Measurements from ENCODE around the gene SLCO2B1.
"Not testable (repeated sequence)": the region's sequence is repeated elsewhere in the genome, so short reads cannot be mapped to it uniquely, and the experiment has no call there.

The SLCO2B1 gene, protein sequence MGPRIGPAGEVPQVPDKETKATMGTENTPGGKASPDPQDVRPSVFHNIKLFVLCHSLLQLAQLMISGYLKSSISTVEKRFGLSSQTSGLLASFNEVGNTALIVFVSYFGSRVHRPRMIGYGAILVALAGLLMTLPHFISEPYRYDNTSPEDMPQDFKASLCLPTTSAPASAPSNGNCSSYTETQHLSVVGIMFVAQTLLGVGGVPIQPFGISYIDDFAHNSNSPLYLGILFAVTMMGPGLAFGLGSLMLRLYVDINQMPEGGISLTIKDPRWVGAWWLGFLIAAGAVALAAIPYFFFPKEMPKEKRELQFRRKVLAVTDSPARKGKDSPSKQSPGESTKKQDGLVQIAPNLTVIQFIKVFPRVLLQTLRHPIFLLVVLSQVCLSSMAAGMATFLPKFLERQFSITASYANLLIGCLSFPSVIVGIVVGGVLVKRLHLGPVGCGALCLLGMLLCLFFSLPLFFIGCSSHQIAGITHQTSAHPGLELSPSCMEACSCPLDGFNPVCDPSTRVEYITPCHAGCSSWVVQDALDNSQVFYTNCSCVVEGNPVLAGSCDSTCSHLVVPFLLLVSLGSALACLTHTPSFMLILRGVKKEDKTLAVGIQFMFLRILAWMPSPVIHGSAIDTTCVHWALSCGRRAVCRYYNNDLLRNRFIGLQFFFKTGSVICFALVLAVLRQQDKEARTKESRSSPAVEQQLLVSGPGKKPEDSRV

DNA sequence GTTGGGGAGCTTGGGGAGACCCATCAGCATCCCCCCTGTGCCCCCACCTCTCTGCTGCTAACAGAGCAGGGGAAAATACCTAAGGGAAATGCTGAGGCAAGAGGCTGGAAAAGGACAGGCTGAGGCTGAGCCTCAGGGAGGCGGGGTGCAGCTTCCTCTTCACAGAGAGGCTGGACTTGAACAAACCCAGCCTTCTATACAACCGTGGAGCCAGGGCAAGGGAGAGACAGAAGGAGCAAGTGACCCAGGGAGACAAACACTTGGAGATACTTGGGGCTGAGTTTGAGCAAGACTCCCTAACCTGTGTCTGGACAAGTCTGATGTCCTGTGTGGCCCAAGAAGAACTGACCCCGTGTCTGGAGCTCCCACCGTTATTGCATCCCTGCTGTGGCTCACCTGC, at the start of gene SLCO2B1:
SLCO2B1 (plus strand) TSS at position 229 of the 400 bp plus-strand sequence. CDS start 275 bp downstream, outside the sequence.
- no peak for DNase-seq

DNA sequence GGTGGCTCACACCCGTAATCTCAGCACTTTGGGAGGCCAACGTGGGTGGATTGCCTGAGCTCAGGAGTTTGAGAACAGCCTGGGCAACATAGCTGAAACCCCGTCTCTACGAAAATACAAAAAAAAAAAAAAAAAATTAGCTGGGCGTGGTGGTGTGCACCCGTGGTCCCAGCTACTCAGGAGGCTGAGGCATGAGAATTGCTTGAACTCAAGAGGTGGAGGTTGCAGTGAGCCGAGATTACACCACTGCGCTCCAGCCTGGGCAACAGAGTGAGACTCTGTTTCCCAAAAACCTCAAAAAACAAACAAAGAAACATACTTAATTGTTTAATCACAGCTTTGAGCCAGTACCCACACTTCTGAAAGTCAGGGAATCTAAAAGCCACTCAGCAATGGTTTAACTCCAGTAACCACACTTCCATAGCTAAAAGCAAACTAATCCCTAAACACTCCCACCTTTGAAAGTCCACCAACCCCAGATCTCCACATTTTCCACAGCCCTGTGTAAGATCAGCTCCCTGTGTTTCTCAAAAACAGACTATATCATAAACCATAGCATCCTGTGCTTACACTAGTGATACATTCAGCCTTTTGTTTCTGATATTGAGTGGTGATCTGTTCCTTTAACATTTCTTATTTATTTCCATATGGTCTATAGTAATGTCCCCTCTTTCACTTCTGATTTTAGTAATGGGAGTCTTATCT, 49.3 kb upstream of the SLCO2B1 start:
- no peak for DNase-seq

DNA sequence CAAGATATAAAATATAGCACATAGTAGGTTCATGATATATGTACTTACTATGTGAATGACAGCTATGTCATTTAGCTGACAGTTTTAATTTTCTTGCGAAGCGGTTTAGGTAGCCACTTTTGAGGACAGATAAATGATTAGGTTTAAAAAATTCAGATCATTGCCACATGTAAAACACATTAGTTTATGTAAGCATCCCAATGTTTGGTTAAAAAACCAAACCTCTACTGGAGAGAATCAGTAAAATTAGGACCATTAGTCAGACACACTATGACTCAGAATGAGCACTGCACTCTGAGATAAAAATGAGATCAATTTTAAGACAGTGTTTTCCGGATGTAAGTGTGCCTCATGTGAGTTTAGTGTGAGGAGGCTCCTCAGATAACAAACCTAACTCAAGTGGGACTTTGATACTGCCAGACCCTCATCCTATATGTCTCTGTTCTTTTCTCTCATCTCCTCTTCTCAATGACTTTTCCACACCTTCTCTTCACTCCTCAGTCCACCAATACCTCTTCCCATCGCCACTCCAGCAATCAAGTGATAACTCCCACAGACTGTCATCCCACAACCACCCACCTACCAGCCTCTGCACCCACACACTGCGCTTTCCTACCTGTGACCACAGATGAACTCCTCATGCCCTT, 47.4 kb upstream of the SLCO2B1 start:
- DNase-seq: no peak

DNA sequence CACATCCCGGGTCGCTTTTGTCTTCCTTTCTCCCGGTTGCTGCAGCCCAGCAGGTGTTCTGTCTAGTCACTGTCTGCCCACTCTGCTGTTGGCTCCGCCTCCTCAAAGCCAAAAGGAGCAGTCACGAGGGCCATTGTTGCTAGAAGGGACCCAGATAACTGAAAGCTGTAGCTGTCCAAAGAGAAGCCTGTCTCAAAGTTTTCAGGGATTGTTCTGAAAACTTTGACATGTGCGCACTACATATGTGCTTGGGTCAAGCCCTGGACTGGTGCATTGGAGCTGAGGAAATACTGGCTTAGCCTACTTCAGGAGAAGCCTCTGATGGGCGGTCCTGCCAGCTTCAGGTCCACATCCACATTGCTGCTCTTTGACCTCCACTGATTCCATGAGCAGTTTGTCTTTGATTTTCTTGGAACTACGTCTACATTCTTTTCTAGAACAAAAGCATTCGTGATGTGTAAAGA, 45.4 kb upstream of the SLCO2B1 start:
- no peak for DNase-seq

DNA sequence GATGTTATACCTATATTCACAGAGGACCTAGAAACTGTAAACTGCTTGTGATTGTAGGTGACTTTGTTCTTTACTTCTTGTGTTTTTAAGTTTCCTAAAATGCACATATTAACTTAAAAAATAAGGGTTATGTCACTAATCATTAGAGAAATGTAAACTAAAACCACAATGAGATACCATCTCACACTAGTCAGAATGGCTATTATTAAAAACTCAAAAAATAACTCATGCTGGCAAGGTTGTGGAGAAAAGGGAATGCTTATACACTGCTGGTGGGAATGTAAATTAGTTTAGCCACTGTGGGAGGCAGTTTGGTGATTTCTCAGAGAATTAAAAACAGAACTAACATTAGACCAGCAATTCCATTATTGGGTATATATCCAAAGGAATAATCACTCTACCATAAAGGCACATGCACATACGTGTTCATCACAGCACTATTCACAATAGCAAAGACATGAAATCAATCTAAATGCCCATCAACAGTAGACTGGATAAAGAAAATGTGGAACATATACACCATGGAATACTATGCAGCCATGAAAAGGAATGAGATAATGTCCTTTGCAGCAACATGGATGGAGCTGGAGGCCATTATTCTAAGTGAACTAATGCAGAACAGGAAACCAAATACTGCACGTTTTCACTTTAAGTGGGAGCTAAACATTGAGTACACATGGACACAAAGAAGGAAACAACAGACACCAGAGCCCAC, 44.8 kb upstream of the SLCO2B1 start:
- not testable (repeated sequence) for DNase-seq

DNA sequence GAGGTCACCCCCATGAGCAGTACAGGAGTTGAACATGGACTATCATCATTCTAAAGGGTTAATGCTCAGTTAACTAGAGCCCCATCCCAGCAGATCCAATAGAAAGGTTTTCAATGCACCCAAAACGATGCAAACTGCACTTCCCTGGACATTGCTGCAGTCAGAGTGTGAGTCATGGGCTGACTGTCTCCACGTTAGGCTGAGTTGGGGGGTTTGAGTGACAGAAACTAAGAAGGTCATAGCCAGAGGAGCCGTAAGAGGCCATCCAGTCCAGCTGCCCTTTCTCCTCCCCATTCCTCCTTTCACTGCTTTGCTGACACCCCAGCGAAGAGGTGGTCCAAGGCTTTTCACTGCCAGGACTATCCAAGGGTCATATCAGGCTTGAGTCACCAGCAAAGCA, 43.7 kb upstream of the SLCO2B1 start:
- no peak for DNase-seq

DNA sequence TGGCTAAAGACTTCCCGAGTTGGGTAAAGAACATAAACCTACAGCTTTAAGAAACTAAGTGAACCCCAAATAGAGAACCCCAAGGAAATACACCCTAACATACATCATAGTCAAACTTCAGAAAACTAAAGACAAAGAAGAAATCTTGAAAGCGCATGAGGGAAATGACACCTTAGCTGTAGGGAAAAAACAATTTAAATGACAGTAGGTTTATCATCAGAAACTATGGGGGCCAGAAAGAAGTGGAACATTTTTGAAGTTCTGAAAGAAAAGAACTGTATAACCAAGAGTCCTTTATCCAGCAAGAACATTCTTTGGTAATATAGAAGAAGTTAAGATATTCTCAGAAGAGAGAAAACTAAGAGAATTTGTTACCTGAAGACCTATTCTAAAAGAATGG, 38.7 kb upstream of the SLCO2B1 start:
- DNase-seq: no peak

DNA sequence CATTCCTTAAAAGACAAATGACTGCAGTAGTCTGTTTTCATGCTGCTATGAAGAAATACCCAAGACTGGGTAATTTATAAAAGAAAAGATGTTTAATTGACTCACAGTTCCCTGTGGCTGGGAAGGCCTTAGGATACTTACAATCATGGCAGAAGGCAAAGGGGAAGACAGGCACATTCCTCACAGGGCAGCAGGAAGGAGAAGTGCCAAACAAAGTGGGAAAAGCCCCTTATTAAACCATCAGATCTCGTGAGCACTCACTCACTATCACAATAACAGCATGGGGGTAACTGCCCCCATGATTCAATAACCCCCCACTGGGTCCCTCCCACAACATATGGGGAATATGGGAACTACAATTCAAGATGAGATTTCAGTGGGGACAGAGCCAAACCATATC, 37.9 kb upstream of the SLCO2B1 start:
- no peak for DNase-seq

DNA sequence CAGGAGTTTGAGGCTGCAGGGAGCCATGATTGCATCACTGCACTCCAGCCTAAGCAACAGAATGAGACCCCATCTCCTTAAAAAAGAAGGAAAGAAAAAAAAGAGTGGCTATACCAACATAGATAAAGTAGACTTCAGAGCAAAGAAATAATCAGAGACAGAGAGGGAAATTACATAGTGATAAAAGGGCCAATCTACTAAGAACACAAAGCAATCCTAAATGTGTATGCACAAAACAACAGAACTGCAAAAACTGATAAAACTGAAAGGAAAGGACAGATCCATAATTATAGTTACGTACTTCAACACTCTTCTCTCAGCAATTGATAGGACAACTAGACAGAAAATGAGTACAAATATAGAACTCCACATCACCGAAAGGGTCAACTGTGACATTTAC, 36.4 kb upstream of the SLCO2B1 start:
- DNase-seq: no peak

DNA sequence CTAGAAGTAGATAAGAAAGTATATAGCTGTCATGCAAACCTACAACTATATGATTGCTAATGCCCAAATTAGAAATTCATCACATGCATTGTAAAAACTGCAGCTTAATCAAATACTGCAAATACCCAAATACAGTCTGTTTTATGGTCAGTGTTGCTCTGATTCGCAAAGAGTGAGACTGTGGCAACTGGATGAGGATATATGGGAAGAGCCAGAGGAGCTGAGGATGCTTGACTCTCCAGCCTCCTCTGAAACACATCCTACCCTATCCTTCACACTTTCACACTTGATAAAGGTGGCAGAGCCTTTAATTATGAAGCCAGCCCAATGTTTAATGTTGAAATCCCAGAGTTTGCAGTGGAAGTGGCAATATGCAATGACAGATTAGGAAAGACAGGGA, 32.3 kb upstream of the SLCO2B1 start:
- DNase-seq: no peak

DNA sequence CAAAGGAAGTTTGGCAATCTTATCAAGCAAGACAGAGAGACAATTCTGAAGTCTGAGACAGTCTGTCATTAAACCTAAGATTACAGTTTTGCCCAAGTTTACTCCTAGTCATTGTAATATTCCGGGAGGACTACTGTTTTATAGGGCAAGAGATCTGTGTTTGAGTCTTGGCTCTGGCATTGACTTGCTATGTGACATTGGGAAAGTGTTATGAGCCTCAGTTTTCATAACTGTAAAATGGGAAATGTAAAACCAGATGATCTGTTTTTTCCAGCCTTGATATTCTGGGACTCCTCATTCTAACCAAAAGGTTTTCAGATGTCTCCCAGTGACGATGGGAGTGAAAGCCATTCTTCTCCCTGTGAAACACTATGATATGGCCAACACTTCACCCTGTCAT, 24.3 kb upstream of the SLCO2B1 start:
- DNase-seq: no peak

DNA sequence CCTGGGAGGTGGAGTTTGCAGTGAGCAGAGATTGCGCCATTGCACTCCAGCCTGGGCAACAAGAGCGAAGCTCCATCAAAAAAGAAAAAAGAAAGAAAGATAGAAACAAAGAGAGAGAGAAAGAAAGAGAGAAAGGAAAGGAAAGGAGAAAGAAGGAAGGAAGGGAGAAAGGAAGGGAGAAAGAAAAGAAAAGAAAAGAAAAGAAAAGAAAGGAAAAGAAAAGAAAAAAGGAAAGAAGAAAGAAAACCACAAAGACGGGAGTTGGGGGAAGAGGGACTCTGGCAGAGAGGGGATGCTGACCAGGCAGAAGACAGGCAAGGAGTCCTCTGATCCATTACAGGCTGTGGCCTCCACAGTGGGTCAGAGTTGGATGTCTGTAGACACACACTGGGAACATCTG, 18.8 kb upstream of the SLCO2B1 start:
- no peak for DNase-seq

DNA sequence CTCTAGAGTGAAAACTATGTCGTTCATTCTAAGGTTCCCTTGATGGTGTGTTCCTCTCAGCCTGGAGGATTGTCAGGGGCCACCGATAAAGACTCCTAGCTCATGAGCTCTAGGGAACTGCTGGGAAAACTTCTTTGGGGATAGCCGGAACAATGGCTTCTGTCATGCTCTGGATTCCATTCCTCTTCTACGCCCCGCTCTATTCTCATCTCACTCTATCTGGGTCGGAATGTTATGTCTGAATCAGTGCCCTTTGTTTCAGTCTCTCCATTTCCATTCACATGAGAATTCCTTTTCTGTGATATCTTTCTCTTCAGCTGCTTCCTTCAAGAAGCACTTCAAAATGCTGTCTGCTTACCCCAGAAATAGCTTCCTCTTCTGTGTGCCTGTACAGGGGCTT, 16.9 kb upstream of the SLCO2B1 start:
- DNase-seq: no peak

DNA sequence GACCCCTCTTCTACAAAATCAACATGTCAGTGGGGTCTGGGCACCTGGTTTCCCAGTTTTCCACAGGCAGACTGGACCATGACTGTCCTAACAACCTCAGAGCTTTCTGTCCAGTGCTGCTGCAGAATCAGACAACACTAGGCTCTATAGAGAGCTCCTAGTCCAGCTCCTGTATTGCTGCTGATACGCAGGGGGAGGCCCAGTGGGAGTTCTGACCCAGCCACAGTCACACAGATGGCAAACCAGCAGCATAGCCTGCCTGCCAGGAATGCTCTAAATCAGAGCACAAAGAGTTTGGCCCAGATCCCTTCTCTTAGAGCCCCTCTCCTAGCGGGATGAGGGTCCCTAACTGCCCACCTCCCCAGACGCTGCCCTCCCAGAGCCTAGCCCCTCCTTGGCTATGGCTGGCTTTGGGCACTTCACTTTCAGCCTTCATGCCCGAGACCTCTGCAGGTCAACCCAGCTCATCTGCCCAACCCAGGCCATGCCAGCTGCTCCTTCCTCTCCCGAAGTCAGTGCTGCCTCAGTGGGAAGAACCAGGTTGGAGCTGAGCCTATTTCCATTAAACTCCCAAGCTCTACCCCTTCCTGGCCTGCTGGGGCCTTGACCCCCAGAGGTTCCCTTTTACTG, 15.8 kb upstream of the SLCO2B1 start:
- no peak for DNase-seq

DNA sequence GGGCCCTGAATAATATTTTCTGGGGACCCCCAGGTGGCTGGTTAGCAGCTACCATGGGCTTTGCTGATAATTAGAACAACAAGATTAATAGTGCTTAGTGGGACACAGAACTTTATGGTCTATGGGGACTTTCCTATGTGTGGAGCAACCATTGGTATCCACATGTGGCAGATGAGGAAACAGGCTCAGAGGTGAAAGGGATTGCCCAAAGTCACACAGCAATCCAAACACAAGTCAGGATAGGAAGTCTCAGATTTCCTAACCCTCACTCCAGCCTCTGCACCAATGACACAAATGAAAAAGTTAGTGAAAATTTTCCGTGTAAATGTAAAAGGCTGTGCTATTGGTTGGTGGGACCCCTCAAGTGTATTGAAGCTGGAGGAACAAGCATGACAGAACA, 15.3 kb upstream of the SLCO2B1 start:
- no peak for DNase-seq

DNA sequence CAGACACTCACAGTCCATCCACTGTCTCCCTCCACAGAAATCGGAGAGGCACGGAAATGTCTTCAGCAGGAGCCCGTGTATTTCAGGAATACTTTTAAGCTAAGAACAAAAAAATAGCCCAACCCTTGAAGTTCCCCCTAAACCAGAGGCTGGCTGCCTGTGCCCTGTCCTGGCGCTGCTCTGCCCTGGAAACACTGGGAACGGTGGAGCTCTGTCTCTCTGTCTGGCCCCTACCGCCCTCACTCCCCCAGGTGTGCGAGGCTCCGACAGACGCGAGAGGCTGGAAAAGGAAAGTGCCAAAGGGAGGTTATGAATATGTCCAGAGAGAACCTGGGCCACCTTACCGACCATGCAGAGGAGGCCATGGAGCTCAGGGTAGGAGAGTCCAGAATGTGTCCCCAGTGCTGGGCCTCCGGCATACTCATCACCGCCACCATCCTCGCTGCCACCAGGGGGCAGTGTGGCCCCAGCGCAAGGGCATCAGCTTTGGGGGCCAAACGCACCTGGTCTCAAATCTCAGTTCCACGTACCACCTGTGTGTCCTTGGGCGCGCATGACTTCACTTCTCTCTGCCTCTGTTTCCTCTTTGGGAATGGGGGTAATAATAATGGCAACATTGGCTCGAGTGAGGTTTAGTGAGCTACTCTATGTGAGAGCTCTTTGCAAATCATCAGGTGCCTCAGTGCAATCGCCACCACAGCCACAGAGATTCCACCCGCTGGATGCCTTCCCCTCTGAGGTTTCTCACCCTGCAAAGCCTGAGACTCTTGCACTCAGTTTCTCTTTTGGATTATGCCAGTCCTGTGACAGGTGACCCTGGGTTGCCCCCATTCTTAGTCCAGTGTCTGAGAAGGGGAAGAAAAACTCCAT, 10.4 kb upstream of the SLCO2B1 start:
- peak; percentile 67 to 78 for DNase-seq

DNA sequence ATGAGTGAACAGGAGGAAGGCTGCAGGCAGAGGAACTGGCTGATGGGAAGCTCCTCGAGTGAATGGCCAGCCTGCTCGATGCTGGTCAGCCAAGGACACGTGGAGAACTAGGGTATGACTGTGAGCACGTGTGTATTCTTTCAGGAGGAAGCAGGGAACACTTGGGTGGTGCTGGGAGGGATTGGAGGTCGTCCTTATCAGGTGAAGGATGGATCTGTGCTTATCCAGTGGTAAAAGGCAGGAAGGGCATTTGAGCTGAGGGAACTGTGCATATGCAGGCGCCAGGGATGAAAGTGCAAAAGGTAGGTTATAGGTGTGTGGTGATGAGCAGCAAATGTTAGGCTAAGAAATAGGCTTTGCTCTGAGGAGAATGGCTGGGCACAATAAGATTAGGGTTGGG, 9.7 kb upstream of the SLCO2B1 start:
- DNase-seq: no peak

DNA sequence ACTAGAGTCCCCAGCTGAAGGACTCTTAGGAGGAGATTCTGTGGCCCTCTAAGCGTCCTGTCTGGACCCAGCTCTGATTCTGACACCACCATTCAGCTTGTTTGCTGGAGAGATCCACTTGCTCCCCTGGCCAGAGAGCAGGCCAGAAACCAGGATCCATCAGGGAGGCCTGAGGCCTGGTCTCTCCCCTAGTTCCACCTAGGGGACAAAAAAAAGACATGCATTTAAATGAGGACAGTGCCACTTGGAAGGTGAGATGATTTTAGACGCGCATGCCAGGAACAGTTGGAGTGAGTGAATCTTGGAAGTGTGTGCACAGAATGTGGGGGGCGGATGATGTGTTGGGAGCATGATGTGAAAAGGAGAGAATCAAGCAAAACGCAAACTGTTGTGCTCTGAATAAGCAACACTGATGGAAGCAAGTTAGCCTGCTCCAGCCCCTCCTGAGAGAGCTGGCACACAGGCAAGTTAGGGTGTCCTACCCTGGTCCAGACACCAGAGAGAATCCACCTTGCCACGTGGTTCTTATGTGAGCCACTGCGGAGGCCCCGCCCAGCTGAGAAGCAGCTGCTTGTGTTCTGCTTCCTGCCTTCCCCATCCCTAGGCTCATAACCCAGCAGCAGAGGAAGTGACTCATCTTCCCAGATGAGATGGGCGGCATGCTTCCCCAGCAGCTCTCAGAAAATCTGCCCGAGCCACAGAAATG, 8.0 kb upstream of the SLCO2B1 start:
- peak; percentile 75 to 80 for DNase-seq

DNA sequence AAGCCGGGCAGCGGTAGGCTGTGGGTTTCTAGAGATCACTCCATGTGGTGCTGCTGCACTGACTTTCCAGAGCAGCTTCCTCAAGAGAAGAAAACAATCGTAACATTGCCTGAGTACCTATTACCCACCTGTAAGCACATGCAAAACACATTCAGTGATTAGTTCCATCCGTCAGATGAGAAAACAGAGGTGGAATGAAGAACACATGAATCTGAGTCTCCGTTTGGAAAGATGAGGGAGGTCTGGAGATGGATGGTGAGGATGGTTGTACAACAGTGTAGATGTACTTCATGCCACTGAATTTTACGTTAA, 7.5 kb upstream of the SLCO2B1 start:
- DNase-seq: no peak

DNA sequence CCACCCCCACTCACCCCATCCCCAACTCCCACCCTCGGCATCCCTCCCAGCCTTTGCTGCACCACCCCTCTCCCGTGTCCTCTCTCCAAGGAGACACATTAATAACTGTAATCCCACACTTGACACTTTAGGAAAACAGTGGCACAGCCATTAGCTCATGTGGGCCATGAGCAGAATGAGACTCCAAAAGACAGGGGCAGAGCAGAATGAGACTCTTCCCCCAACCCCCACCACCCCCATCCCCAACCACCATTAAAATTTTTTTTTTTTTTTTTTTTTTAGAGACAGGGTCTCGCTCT, 6.2 kb upstream of the SLCO2B1 start:
- DNase-seq: no peak

Measured in activated CD4-positive, alpha-beta T cell treated with anti-CD3 and anti-CD28 coated beads for 4 hours (primary cell).